Right lobe of liver (tissue), 6 donors: ENCODE data around the gene CCNI2. TPM values are rescaled to one million over a fixed set of nuclear protein-coding genes. Genes with fewer than 3 reads are reported as not detected.

ENCODE experiments used
- ATAC-seq, 4 donors: fragments of 200-7000 bp; cut with Tn5 transposase; one replicate each; pipeline ENCODE4 v1.9.1; 2020; ENCODE audit warnings: mild to moderate bottlenecking in 4 of 4, moderate library complexity in 4 of 4
- DNase-seq, 3 donors: peaks; one replicate each; pipeline ENCODE4 v3.0.0-alpha.2; 2020
- H3K27ac ChIP-seq, 3 donors: fragments of 200-600 bp; one replicate each; pipeline ENCODE4 v1.8.0; 2022
- H3K27me3 ChIP-seq, 2 donors: fragments of 200-600 bp; one replicate each; pipeline ENCODE4 v1.8.0; 2022
- H3K36me3 ChIP-seq, 4 donors: fragments of 200-600 bp; sonication (generic) in 1 of 4; one replicate each; pipeline versions ENCODE4 v1.5.1 to v1.8.0; 2017 to 2022; ENCODE audit warnings: control low read depth in 1 of 4
- H3K4me1 ChIP-seq, 4 donors: fragments of 200-600 bp; sonication (generic) in 1 of 4; one replicate each; pipeline versions ENCODE4 v1.5.1 to v1.8.0; 2017 to 2022; ENCODE audit warnings: control low read depth in 1 of 4
- H3K4me3 ChIP-seq, 3 donors: fragments of 200-600 bp; one replicate each; pipeline ENCODE4 v1.8.0; 2022
- H3K9me3 ChIP-seq, 4 donors: fragments of 200-600 bp; sonication (generic) in 1 of 4; one replicate each; pipeline versions ENCODE4 v1.5.1 to v1.8.0; 2017 to 2022; ENCODE audit warnings: control low read depth in 1 of 4
- CTCF ChIP-seq, 4 donors: fragments of 200-600 bp in 3 of 4; fragments of 450-650 bp in 1 of 4; IDR thresholded peaks; one replicate each; pipeline versions ENCODE4 v1.5.1 to v1.8.0; 2016 to 2022; ENCODE audit warnings: antibody characterized with exemption in 4 of 4, mild to moderate bottlenecking in 2 of 4
- POLR2A ChIP-seq: fragments of 450-650 bp; IDR thresholded peaks from one replicate; pipeline ENCODE4 v1.6.1; 2017; ENCODE audit warnings: antibody characterized with exemption, mild to moderate bottlenecking
- WGBS: methylation state at CpG from one replicate; pipeline ENCODE4 v1.1.6; 2018; ENCODE audit warnings: low coverage, low lambda C conversion rate; ENCODE audit not compliant: insufficient coverage; ENCODE audit errors: missing lambda C conversion rate; 5-methylcytosine and 5-hydroxymethylcytosine counted together
- intact Hi-C, 2 donors: fragments of 100-400 bp; cut with DNase I; formaldehyde crosslinking; loops; one replicate each; pipeline versions ENCODE4 v1.11.2 to v1.14.1; 2022
- total RNA-seq, 6 experiments: library from RNA; depleted of rRNA in 2 of 6; stranded (reverse); fragments of >200 nt in 2 of 6; fragmentation: NEBNext Ultra II Directional in 3 of 6; extraction: Animal tissue kit (Norgen Biotek cat#: 25700) in 3 of 6; gene quantifications; one replicate each; pipeline versions ENCODE4 v1.1.0 to v1.2.4, GENCODE V29; 2016 to 2023
- donor health status: DM: no; HTN: yes; CAD: no.
- donor health status: DM: no; HTN: no; CAD: no.
- donor health status: DM: no; HTN: no; CAD: no.
- donor health status: DM: no; HTN: yes; CAD: no.
- donor health status: DM: no; HTN: yes; CAD: no.

CCNI2 gene
- total RNA-seq, 6 experiments from 2014 or later: 0.11 TPM; not detected in 5

- Histone ChIP-seq H3K9me3 (no peaks in the 10 kb centered on the region), H3K36me3 (no peaks in the 10 kb centered on the region), H3K4me1 (peaks cover 0 to 25% (median 0%) of the 10 kb centered on the region in 4 donors), H3K27me3 (no peaks in the 10 kb centered on the region), H3K4me3 (no peak overlapping the region), H3K27ac (no peak overlapping the region)
- DNase-seq (no peak), ATAC-seq (no peak)
- intact Hi-C loops: no loop called here
- WGBS: 79% methylated on average over 4 of the region's 8 CpGs
- no peak for TF ChIP-seq CTCF (IDR thresholded peaks at IDR 0.05)
- TF ChIP-seq POLR2A: no peak
Observed at GRCh38 chr5:132788990-132789886, 42.0 kb downstream of the CCNI2 start.

GRCh38 chr5:132790201-132790865, 43.1 kb downstream of the CCNI2 start:
- Histone ChIP-seq H3K4me1 (peaks cover 0 to 25% (median 0%) of the 10 kb centered on the region in 4 donors), H3K4me3 (no peak overlapping the region), H3K9me3 (no peaks in the 10 kb centered on the region), H3K27me3 (no peaks in the 10 kb centered on the region), H3K36me3 (no peaks in the 10 kb centered on the region), H3K27ac (no peak overlapping the region)
- 21% methylated on average over 1 of the region's 2 CpGs for WGBS
- peak in 2 of 3 donors; percentile 76 to 81 for DNase-seq
- intact Hi-C loops: no loop called here
- ATAC-seq: peak; percentile 81 to 97 (median 92)
- TF ChIP-seq CTCF (IDR thresholded peaks at IDR 0.05): no peak
- no peak for TF ChIP-seq POLR2A

GRCh38 chr5:132791026-132791425, 43.8 kb downstream of the CCNI2 start:
- H3K27ac ChIP-seq: no peak overlapping the region
- WGBS: 82% methylated on average over 3 of the region's 3 CpGs
- H3K9me3 ChIP-seq: no peaks in the 10 kb centered on the region
- H3K4me1 ChIP-seq: peaks cover 0 to 25% (median 0%) of the 10 kb centered on the region in 4 donors
- intact Hi-C loops: no loop called here
- H3K36me3 ChIP-seq: no peaks in the 10 kb centered on the region
- DNase-seq (no peak), ATAC-seq (no peak)
- H3K27me3 ChIP-seq: no peaks in the 10 kb centered on the region
- TF ChIP-seq POLR2A (no peak), CTCF (IDR thresholded peaks at IDR 0.05) (no peak)
- H3K4me3 ChIP-seq: no peak overlapping the region

- Histone ChIP-seq H3K27ac (no peak overlapping the region), H3K4me3 (no peak overlapping the region), H3K9me3 (no peaks in the 10 kb centered on the region), H3K27me3 (no peaks in the 10 kb centered on the region), H3K4me1 (no peaks in the 10 kb centered on the region), H3K36me3 (no peaks in the 10 kb centered on the region)
- DNase-seq: no peak
- intact Hi-C loops: no loop called here
- ATAC-seq: no peak
- 75% methylated on average over 1 of the region's 2 CpGs for WGBS
- TF ChIP-seq CTCF (IDR thresholded peaks at IDR 0.05) (no peak), POLR2A (no peak)
Observed at GRCh38 chr5:132797651-132798050, 50.4 kb downstream of the CCNI2 start.
